IPS DF 6.9 (cell line): ENCODE results near the gene CA5B.
"Not testable (repeated sequence)": the region's sequence is repeated elsewhere in the genome, so short reads cannot be mapped to it uniquely, and the experiment has no call there.

ENCODE experiments used
- DNase-seq: peaks from one replicate; pipeline ENCODE4 v3.0.0-alpha.2; 2013; ENCODE audit warnings: low read depth, low spot score
- H3K27ac ChIP-seq: one replicate; pipeline ENCODE4 v1.5.1; 2013; ENCODE audit warnings: low read length, control low read depth
- H3K27me3 ChIP-seq: 2 replicates; pipeline ENCODE4 v1.6.1; 2013; ENCODE audit warnings: mild to moderate bottlenecking, low read length; ENCODE audit not compliant: control insufficient read depth, insufficient read depth
- H3K36me3 ChIP-seq: 2 replicates; pipeline ENCODE4 v1.6.1; 2013; ENCODE audit warnings: low read length; ENCODE audit not compliant: control insufficient read depth, insufficient read depth
- H3K4me1 ChIP-seq: 2 replicates; pipeline ENCODE4 v1.6.1; 2013; ENCODE audit warnings: low read length; ENCODE audit not compliant: control insufficient read depth, insufficient read depth
- H3K4me3 ChIP-seq: 2 replicates; pipeline ENCODE4 v1.5.1; 2013; ENCODE audit warnings: mild to moderate bottlenecking, low read length
- H3K9me3 ChIP-seq: 2 replicates; pipeline ENCODE4 v1.6.1; 2013; ENCODE audit warnings: low read length, inconsistent platforms; ENCODE audit not compliant: control insufficient read depth, insufficient read depth
- WGBS: extraction: QIAGEN DNeasy Blood & Tissue Kit; methylation state at CpG from one replicate; pipeline ENCODE4 v1.1.7; 2013; ENCODE audit warnings: mixed read lengths, missing lambda C conversion rate; ENCODE audit not compliant: insufficient read length, insufficient coverage; 5-methylcytosine and 5-hydroxymethylcytosine counted together

The CA5B gene, protein sequence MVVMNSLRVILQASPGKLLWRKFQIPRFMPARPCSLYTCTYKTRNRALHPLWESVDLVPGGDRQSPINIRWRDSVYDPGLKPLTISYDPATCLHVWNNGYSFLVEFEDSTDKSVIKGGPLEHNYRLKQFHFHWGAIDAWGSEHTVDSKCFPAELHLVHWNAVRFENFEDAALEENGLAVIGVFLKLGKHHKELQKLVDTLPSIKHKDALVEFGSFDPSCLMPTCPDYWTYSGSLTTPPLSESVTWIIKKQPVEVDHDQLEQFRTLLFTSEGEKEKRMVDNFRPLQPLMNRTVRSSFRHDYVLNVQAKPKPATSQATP

DNA sequence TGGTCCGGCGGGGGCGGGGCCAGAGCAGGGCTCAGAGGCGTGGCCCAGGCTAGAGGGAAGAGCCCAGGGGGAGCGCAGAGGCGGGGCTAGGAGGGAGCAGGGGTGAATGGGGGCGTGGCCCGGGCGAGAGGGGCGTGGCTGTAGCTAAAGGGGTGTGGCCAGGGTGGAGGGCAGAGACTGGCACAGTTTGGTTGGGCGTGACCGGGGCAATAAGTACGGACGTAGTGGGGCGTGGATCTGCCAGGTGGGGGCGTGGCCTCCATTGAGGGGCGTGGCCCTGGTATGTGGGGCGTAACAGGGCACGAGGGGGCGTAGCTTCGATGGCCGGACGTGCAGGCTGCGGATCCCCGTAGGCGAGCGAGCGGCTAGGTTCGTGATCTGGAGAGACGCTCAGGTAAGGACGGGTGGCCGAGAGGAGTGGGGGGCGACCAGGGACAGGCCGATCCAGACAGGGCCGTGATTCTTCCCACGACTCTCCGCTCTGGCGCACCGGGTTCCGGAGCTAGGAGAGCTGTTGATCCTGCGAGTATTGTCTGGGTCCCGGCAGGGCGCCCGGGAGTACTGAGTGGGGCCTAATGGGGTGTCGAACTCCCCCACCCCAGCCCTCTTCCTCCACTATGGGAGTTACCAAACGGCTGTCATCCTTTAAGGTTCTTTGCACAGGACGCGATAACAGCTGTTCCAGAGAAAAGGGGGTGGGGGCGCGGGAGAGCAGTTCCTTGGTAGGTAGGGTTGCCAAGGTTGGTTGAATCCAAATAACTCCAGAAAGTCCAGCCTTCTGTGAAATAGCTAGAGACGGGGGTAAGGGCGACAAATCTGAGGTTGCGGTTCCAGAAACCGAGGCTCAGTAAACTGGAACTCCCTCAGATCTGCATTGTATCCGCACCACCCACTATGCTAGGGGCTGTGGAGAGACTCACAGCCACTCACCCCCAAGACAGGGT, at the start of gene CA5B:
CA5B (plus strand) TSS at position 312 of the 944 bp plus-strand sequence. CDS start 11,754 bp downstream, outside the sequence.
- Histone ChIP-seq H3K27me3 (no peaks in the 10 kb centered on the region), H3K27ac (no peak within 1 kb of the TSS), H3K4me3 (peak within 1 kb of the TSS; percentile 51; the same call in 1 of the 2 replicates), H3K9me3 (no peaks in the 10 kb centered on the region), H3K36me3 (no peaks in the 10 kb centered on the region), H3K4me1 (no peaks in the 10 kb centered on the region)
- peak; percentile 68 for DNase-seq
- WGBS, result no CpG with 5 or more reads among the region's 55 CpGs

DNA sequence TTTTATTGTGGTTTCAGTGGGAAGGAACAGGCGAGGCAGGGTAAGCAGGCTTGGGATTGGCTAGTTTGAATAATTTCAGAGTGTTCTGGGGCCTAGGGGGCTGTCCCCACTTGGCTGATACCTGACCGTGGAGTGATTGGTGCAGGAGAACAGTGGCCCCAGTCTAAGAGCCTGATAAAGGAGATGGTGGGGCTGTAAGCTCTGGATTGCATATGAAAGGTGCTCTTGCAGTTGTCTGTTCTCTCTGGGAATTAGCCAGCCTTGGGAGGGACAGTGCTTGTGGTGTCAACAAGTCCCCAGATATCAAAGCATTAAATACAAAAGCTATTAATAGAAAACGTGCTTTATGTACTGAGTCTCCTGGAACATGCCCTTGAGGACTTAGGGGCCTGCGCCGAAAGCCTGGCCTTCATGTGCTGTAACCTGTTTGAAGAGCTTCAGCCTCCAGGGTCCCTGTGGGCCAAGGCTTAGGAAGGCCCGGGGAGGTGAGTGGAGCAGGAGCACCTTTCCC, 43.1 kb upstream of the CA5B start:
- Histone ChIP-seq H3K36me3 (no peaks in the 10 kb centered on the region), H3K27me3 (no peaks in the 10 kb centered on the region), H3K4me1 (no peaks in the 10 kb centered on the region), H3K4me3 (no peak overlapping the region), H3K27ac (no peak overlapping the region), H3K9me3 (no peaks in the 10 kb centered on the region)
- WGBS, result no CpG with 5 or more reads among the region's 6 CpGs
- no peak for DNase-seq

DNA sequence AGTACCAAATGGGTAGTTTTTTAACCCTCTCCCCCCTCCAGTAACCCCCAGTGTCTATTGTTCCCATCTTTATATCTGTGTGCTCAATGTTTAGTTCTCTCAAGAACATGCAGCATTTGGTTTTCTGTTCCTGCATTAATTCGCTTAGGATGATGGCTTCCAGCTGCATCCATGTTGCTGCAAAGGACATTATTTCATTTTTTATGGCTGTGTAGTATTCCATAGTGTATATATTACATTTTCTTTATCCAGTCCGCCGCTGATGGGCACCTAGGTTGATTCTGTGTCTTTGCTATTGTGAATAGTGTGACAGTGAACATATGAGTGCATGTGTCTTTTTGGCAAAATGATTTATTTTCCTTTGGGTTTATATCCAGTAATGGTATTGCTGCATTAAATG, 41.6 kb upstream of the CA5B start:
- Histone ChIP-seq H3K4me1 (no peaks in the 10 kb centered on the region), H3K9me3 (no peaks in the 10 kb centered on the region), H3K4me3 (no peak overlapping the region), H3K36me3 (no peaks in the 10 kb centered on the region), H3K27ac (no peak overlapping the region), H3K27me3 (no peaks in the 10 kb centered on the region)
- WGBS, result no CpG with 5 or more reads among the region's 3 CpGs
- no peak for DNase-seq

DNA sequence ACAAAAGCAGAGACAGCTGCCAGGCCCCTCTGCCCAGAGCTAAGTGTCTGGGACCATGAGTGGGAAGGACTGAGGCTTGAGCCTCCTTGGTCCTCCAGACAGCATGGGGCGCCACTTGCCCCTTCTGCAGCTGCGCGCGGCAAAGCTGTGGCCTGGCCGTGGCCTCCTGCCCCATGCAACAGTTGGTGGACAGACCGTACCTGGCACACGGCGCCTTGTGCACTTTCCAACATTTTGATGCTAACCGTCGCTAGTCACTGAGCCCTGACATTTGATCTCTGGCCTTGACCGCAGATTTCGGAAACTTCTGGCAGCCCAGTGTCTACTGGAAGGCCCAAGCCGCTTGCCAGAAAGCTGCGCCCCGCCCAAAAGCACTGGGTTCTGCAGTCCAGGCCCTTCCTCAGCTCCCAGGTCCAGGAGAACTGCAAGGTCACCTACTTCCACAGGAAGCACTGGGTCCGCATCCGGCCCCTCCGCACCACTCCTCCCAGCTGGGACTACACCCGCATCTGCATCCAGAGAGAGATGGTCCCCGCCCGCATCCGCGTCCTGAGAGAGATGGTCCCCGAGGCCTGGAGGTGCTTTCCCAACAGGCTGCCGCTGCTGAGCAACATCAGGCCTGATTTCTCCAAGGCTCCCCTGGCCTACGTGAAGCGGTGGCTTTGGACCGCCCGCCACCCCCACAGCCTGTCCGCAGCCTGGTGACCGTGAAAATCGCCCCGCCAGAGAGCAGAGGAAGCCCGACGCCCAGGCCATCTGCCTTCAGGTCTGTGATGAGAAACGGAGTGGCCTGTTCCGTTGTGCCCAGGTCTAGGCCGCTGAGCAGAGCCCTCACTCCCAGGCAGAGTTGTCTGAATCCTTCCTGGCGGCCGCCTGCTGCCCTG, 35.3 kb upstream of the CA5B start:
- WGBS, result no CpG with 5 or more reads among the region's 40 CpGs
- H3K9me3 ChIP-seq, result no peaks in the 10 kb centered on the region
- no peak for DNase-seq
- no peaks in the 10 kb centered on the region for H3K27me3 ChIP-seq
- H3K4me1 ChIP-seq, result no peaks in the 10 kb centered on the region
- 0 out of 2 replicates have a peak, but pooled peaks cover 2% of the 10 kb centered on the region for H3K36me3 ChIP-seq
- no peak overlapping the region for H3K4me3 ChIP-seq
- H3K27ac ChIP-seq, result no peak overlapping the region

DNA sequence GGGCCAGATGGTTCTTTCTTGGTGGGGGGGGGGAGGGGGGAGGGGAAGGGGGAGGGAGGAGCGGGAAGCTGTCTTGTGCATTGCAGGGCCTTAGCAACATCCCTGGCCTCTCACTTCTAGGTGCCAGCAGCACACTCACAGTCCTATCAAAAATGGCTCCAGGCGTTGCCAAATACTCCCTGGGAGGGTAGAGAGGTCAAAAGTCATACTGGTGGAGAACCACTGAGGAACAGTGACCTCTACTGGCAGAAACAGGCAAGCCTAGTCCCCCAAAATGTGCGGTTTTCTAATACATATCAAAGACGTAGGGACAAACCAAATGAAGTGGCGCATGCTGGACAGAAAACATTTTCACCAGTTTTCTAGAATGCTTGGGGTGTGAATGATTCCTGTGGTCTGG, 34.3 kb upstream of the CA5B start:
- H3K27ac ChIP-seq, H3K4me3 ChIP-seq, H3K9me3 ChIP-seq, DNase-seq, H3K36me3 ChIP-seq, H3K27me3 ChIP-seq, H3K4me1 ChIP-seq: not testable (repeated sequence)
- WGBS, result no CpG with 5 or more reads among the region's 5 CpGs

DNA sequence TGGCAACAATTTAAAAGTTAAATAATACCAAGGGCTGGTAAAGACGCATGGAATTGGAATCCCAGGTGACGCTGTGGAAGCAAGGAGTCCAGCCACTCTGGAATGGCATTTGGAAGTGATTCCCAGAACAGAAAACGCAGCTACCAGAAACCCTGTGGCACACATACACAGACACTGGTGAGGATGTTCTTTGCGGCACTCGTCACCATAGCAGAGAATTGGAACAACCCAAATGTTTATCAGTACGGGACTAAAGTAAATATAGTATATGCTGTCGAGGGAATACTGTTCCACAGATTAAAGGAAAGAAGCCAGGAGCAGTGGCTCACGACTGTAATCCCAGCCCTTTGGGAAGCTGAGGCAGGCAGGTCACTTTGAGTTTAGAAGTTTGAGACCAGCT, 33.8 kb upstream of the CA5B start:
- WGBS, result no CpG with 5 or more reads among the region's 8 CpGs
- not testable (repeated sequence) for H3K36me3 ChIP-seq, H3K27me3 ChIP-seq, DNase-seq, H3K9me3 ChIP-seq, H3K4me3 ChIP-seq, H3K27ac ChIP-seq, H3K4me1 ChIP-seq

DNA sequence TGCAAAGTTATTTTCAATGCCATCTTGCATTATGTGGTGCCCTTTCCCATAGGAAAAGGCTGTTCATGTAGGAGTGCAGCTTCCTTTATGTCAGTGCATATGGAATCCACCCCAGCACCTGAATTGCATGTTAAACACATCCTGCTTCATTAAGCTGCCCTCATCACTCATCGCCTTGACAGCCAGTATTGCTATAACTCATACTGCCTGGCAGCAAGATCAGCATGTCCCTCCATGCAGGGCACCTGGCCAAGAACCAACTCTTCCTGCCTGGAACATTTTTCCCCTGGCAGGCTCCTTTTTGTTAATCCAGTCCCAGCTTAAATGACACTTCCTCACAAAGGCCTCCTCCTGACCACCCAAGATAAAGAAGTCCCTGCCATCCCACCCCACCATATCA, 23.5 kb upstream of the CA5B start:
- Histone ChIP-seq H3K27ac (no peak overlapping the region), H3K4me1 (no peaks in the 10 kb centered on the region), H3K27me3 (no peaks in the 10 kb centered on the region), H3K4me3 (no peak overlapping the region), H3K36me3 (no peaks in the 10 kb centered on the region), H3K9me3 (no peaks in the 10 kb centered on the region)
- no peak for DNase-seq
- no CpG with 5 or more reads among the region's 1 CpG for WGBS

DNA sequence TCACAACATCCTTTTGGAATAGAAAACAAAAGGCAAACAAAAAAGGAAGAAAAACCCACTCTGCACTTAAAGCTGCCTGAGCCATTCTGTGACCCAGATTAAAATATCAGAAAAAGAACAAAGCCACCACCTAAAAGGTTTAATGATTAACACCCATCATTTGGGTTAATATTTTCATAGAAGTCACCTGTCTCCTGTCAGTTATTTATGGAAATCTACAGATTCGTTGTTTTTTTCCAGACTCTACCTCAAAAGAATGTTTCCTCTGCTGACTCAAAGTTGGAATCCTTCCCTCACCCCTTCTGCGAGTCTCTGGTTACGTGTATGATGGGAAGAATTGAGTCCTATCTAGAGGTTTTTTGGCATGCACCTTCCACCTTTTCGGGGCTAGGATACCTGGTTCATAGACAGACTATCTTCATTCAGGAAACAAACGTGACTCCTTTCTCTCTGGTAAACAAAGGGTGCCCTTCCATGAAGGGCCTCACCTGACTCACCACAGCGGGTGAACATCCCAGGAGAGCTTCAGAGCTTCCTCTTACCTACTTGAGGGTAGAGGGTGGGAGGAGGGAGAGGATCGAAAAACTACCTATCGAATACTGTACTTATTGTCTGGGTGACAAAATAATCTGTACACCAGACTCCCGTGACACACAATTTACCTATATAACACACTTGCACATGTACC, 19.6 kb upstream of the CA5B start:
- Histone ChIP-seq H3K9me3 (no peaks in the 10 kb centered on the region), H3K36me3 (no peaks in the 10 kb centered on the region), H3K4me3 (no peak overlapping the region), H3K4me1 (no peaks in the 10 kb centered on the region), H3K27me3 (no peaks in the 10 kb centered on the region), H3K27ac (no peak overlapping the region)
- WGBS, result no CpG with 5 or more reads among the region's 9 CpGs
- no peak for DNase-seq

DNA sequence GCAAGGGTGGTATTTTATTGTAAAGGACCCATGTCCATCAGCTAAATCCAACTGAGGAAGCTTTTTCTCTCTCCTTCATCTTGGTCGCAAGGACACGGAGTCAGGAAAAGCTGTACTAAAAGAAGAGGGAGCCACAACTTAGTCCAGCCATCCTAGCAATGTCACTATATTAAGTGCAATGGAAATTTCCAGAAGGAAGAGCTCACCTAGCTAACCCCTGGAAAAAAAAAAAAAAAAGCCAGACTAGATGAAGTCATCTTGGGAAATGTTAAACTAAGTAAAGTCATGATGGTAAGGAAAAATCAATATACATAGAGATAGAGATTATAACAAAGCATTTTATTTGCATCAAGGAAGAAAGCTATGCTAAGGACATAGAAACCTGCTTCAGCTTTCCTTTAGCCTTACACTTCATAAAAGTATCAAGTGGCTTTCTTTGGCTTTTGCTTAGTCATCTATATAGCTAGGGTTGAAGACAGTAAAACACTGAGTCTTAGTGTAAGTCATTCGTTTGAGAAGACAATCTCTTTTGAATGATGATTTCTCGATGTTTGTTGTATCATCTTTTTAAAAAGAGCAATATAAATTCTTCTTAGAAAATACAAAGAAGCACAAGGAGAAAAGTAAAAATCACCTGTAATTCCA, 18.6 kb upstream of the CA5B start:
- no peak overlapping the region for H3K27ac ChIP-seq
- DNase-seq, result no peak

More for the DNA sequence above, 18.6 kb upstream of the CA5B start:
- H3K36me3 ChIP-seq, result no peaks in the 10 kb centered on the region
- no peaks in the 10 kb centered on the region for H3K4me1 ChIP-seq
- no peaks in the 10 kb centered on the region for H3K27me3 ChIP-seq
- no peaks in the 10 kb centered on the region for H3K9me3 ChIP-seq
- WGBS, result no CpG with 5 or more reads among the region's 4 CpGs
- no peak overlapping the region for H3K4me3 ChIP-seq
